GM19438 (cell line): Measurements from ENCODE around the gene SUGCT.

Experiments
- ATAC-seq: cut with Tn5 transposase; IDR thresholded peaks from one replicate; pipeline ENCODE4 v1.9.1; 2021; ENCODE audit warnings: low read depth; ENCODE audit not compliant: unreplicated experiment

Gene SUGCT

DNA sequence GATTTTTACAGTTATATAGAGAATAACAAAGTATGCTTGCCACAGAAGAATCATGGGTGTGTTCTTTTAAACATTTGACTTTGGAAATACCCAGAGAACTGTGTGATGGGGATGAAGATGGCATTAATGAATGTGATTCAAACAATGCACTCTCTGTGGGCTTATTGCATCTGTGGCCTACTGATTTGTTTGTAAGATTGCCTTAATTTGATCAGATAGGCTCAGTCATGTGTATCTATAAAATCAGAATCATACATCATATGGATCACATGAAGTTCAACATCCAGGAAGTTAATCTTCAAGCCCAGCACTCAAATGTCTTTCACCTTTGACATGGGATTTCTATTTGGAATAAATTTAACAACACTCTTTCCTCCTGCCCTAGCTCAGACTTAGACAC is 410.9 kb downstream of the SUGCT start:
- no peak for ATAC-seq

DNA sequence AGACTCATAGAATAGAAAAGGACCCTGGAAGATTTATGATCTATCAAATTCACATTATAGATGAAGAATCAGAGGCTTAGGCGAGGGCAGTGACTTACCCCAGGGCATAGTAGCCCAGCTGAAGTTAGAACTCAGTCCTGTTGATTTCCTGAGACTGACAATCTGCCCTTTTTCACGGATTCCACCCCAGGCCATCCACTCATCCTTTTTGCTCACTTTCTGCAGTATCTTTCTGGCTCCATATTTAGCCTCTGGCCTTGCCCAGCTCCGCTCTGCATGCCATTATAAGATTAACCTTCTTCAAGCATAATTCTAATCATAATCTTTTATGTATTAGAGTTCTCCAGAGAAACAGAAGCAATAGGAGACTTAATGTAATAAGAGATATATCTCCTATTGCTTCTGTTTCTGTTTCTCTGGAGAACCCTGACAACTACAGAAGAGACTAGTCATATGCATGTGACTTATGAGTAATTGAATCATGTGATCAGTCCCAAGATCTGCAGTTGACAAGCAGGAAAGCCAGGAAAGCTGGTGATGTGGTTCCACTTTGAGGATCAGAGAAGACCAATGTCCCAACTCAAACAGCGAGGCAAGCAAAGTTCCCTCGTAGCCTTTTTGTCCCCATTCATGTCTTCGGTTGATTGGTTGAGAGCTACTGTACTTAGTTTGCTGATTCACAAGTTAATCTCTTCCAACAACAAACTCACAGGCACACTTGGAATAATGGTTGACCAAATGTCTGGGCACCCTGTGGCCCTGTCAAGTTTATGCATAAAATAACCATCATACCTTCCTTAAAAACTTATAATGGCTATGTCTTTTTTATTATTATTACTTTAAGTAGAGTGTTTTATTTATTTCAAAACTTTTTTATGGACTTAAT is 412.1 kb downstream of the SUGCT start:
- ATAC-seq = no peak

DNA sequence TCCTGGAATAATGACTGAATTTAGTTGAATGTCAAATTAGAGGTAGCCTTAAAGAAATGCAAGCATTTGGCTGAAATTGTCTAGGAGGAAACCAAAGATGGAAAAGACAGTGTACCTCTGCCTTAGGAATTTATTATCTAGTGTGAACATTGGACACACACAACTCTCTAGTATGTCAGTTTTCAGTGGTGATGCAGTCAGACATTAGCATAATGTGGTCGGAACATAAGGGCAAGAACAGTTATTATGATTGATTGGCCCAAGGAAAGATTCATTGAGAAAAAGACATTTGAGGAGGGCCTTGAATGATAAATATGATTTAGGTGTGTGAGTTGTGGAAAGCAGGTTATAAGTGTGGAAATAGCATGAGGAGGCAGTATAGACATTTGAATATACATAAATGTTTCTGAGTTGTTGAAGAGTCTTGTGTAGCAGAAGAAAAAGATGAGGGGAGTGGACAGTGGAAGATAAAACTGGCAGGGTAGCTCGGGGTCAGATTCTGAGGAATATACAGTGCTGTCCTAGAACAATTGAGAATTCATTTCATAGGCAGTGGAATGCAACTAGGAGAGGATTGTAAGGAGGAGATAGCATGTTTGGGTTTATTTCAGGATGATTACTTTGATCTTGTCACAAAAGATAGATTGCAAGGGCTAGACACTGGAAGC is 414.7 kb downstream of the SUGCT start:
- no peak for ATAC-seq

DNA sequence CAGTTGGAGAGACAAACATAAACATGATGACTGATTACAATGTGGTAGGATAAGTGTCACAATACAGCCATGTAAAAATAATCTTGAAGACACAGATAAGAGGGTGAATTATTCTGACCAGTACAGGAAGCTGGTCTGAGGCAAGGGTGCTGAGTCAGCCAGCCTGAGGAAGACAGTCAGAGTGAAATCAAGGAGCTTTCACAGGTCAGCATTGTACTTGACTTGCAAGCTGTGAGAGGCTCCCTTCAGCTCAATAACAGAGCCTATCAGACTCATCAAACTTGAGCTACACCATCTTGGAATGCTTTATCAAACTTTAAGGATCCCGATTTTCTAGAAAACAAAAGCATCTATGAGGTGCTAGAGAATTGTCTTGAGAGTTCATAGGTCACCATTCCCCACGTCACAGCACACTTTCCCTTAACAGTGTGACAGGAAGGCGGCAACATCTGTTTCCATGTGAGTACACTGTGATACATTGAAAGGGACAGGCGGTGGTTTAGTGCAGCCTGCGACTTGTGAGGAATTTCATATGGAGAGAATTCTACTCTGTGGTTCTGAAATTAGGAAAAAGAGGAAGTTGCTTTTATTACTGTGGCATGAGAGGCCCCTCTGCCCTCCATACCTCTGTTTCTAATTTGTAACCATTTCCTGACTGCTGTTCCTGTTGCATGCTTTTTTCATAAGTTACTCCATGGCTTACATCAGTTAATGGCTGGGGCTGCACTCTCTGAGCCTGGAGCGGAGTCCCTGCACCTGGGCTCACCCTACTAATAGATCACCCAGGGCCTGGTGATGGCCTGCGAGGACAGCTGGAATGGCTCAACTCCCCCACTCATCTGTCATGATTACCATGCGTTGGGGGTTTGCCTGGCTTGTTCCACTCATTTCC is 417.1 kb downstream of the SUGCT start:
- ATAC-seq = peak; percentile 67

DNA sequence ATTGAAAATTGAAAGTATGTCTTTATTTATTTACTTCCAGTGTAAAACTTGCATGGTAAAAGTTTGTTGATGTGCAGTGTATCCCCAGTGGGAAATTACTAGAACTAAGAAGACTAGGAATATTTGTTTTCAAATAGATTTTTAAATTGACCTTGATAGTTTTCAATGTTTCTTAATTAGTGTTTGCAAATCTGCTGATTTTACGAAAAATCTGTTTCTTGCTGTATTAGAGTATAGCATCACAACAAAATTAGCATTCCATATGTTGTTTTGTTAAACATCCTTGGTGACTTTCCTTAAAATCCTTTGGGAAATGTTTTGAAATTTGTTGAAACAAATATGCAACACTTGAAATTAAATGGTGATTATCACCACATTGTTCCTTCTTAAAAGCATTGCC is 425.9 kb downstream of the SUGCT start:
- no peak for ATAC-seq

DNA sequence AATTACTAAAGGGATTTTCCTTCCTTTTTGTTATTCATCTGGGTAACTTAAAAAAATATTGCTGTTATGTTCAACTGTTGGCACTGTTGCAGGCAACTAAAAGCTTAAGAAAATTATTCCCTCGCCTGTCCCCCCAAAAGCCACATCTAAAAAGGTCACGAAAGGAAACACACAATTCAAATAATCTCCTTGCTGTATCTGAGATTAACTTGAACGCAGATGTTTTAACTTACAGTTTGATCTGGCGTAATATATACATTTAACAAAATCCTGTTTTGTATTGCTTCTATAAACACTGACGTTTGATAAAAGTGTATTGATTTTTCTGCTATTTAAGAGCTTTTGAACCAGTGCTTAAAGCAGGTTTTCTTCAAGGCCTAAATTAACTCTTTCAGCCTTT is 432.1 kb downstream of the SUGCT start:
- ATAC-seq = no peak

DNA sequence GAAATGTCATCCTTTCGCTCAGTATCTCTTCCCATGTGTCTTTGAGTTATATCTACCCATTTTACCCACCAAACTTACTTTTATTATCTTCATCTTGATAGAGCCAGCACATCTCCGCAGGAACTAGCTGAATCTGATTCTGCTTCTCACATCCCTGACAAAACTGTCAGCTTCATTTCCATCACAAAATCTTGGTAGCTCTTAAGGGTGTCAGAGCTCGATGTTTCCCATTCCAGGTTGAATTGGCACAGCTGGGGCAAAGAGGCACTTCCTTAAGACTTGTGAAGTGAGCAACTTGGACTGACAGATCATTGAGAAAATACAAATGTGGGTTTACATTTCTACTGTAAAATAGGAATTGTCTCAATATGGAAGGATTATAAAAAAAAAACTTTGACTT is 434.5 kb downstream of the SUGCT start:
- no peak for ATAC-seq

DNA sequence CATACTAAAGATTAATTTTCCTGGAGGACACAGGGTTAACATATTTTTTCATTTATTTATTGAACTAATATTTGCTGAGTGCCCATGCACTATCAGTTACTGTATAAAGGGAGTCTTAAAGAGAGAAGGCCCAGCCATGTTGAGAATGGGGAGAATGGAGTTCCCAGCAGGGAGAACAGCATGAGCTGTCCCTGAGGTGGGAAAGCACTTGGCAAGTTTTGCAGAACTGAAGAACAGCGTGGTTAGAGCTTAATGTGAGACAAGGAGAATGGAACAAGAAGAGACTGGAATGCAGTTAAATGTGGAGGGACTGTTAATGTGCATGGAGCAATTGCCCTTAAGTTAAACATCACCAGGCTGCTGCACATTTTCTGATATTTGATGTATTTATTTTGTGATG is 435.4 kb downstream of the SUGCT start:
- ATAC-seq = no peak

DNA sequence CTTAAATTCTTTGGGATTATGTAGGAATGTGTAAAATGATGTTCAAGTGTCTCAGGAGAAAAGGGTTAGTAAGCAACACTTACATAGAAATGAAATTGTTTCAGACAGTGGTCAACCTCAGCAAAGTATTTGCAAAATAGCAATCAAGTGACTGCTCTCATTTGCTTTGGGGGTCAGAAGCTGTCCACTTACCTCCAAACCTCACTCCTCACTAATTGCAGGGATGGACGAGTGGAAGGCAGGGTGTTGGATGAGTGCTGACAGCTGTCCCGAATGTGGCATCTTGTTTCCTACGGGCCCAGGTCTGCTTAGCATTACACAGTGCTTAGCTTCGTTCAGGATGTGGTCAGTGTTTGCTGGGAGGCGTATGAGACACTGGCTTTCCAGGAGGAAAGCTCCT is 437.0 kb downstream of the SUGCT start:
- ATAC-seq = no peak

DNA sequence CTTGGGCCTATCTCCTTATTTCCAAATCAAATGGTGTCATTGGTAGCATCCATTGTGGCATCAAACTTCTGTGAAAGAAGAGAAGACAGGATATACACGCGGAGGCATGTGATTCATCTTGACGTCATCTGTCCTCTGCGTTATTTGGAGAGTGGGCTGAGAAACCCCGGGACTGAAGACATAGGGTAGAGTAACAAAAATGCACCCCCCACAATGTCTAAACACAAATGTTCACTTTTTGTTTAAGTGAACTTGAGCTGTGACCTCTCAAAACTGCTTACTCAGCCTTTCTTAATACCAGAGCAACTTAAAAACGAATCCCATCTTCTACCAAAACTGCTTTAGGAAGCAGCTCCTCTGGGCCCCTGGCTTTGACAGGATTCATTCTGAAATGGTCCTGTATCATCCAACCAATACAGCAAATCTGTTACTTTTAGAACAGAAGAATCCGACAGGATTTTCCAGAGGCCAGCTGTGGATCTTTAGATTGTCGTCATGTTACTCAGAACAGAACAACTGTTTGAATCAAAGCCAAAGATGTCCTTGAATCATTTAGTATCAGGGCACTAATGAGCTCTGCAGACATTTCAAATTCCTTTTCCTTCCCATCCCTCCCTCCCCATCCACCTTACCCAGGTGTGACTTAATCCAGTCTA is 438.1 kb downstream of the SUGCT start:
- no peak for ATAC-seq

DNA sequence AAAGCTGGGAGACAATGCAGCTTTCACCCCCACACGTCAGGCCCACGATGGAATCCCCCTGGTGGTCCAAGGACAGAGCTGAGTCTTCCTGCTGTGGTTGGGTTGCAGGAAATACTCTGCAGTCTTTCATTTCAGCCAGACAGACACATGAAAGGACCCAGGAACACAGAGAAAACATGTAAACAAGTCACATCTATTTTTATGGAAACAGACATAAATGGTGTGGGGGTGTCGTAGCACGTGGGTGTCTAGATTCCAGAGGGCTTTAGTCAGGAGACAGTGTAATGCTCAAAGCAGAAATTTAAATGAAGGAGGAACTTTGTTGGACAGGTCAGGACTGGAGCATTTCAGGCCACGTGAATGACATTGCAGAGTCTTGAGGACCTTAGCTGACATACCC is 444.6 kb downstream of the SUGCT start:
- ATAC-seq = no peak

DNA sequence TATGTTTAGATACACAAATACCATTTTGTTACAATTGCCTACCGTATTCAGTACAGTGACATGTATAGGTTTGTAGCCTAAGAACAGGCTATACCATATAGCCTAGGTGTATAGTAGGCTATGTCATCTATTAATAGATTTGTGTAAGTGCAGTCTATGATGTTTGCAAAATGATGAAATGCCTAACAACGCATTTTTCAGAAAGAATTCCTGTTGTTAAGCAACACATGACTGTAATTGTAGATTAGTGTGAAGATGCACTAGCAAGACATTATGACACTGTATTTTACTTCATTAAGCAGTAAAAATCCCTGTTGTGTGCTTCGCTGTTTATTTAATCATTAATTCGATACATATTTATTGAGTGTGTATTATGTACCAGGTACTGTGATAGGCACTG is 446.0 kb downstream of the SUGCT start:
- no peak for ATAC-seq

DNA sequence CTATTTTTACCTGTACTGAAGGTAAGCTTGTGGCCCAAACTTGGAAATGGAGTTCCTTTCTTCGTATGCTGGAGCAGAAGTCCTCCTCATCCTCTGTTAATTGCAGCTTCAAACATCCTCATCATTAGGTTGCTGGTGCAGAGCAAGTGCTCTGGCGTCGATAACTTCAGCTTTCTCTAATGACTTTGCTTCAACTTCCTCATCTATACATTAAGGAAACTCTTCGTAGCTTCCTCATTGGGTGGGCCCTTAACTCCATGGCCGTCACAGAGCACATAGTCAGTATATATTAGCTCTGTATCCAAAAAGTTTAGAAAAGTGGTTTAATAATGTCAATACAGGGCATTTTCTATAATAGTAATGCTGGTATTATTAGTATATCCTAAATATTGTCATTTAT is 447.7 kb downstream of the SUGCT start:
- no peak for ATAC-seq

DNA sequence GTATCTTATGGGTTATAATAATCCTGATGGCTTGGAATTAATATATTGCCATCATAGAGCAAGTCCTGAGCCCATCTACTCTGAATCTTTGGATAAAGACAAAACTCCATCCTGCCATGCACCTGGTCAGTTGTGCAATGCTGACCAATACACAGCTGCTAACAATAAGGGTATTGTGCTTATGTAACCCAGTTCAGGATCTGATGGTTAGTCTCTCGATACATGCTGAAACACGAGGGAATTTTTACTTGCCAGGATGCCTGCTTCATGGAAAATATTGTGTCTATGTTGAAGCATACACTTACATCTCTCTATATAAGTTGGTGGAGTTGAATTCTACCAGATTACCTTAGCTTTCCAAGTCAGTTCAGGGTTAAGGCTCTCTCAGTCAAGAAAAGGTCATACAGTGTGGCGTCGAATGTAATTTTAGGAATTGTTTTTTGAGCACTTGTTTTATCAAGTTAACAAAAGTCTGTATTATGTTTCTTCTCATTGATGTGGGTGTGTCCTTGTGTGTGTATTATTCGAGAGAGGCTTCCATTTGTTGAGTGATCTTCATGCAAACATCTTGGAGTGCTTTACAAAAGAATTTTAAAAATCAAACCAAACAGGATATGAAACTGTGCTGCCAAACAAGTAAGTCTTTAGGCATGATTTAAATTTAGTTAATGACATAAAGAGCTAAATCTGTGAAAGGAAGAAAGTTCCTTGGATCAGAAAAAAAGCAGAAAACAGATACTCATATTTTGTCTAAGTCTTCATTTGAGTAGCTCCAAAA is 449.1 kb downstream of the SUGCT start:
- no peak for ATAC-seq

DNA sequence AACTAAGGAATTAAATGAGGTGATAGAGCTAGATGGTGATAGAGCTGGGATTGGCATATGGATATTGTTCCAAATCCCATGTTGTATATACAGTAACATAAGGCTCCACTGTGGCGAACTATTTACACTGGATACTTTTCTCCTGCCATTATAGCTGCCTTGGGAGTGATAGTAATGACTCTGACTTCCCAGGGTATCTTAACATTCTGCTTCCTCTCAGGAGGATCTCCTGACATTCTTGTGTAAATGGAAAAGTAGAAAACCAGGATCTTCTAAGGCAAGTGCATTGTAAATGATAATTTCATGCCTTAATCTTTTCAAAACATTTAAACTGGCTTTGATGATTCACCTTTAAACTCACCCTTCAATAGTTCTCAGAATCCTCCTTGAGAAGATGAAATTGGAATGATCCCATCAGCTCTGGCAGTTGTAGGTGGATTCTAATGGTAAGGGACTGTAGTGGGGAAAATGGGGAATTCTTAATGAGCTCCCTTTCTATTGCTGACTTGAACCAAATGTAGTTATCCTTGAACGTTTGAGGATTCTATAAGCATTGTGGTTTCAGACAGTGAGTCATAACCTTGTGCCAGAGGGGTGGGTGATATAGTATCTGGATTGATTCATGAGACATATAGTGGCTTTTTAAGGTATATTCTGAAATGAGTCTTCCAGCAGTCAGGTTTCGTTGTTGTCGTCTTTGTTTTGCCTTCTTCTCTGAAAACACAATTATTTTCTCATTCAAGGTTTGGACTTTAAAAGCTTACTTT is 450.0 kb downstream of the SUGCT start:
- ATAC-seq = no peak

DNA sequence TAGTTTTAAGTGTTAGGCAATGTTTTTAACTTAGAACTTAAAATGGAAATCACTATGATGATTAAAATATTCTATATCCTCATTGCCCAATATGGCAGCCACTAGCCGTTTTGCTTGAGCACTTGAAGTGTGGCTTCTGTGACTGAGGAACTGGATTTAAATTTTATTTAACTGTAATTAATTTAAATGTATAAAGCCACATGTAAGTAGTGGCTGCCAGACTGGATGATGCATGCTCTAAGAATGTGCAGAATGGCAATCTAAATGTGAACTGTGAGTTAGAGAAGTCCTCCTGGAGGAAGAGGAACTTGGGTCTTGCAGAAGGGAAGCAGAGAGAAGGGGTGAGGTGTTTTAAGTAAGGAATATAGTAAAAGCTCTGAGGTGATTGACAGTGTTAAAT is 451.4 kb downstream of the SUGCT start:
- ATAC-seq = no peak

DNA sequence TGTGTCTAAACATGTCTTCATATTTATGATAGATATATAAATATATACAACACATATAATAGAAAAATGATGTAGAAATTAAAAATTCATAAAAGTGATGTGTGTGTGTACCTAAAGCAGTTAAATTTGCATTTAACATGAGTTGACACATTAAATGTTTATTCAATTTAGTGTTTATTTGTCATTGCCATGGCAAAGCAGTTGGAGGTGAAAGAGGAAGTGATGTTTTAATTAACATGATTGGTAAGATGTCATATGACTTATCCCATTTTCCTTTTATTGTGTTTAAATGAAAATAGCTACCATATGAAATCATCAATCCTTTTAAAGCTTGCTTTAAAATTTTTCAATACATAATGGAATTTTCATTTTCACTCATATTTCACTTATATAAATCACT is 452.6 kb downstream of the SUGCT start:
- no peak for ATAC-seq

DNA sequence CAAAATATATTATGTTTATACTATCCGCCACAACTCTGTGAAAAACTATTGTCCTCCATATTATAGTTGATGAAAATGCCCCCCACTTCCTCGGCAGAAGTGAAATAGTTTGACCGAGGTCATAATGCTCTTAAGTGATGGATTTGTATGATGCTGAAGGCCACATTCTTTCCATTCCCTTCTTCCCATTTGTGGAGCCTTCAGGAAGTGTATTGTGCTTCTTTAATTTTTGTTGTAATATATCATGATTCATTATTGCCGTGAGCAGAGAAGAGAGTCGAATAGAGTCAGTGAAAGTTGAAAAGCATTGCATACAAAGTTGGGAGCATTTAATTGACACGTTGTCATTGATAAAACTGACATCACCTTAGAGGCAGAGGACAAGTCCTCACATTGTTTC is 460.3 kb downstream of the SUGCT start:
- ATAC-seq = no peak

DNA sequence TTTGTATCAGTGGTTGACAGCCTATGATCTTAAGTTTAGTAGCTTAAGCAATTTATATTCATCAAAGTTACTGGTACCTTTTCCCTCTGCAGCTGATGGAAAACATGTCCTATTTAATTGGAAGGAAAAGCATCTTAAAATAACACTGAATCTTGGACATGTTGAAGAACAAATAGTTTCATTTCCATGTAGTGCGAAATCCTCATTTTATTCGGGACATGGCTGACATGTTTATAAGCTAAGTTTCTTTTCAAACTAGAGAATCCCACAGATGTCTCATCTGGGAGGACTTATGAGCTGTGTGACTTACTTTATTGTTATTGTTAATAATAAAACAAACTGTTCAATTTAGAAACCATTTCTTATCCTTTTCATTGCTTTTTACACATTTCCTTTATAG is 461.0 kb downstream of the SUGCT start:
- no peak for ATAC-seq
